IMR-90 (cell line): ENCODE results near the gene LRRC61. TPM values are rescaled to one million over a fixed set of nuclear protein-coding genes. Genes with fewer than 3 reads are reported as not detected.

Experiments used
- ATAC-seq: fragments of 200-7000 bp; cut with Tn5 transposase; 2 replicates; pipeline ENCODE4 v1.9.1; 2020; ENCODE audit warnings: low read depth, mild to moderate bottlenecking, moderate library complexity
- BruUV-seq: library from RNA; stranded (reverse); fragments of 400-500 nt; replicated peaks from 2 replicates; lab custom pipeline; 2021; lab: Mats Ljungman, UMichigan
- CTCF ChIA-PET: fragments of 300-600 bp; formaldehyde crosslinking; extraction: SDS; loops from one replicate; lab custom pipeline; 2021; ENCODE audit warnings: antibody characterized with exemption; lab: Yijun Ruan, JAX
- POLR2A ChIA-PET: fragments of 300-600 bp; sonication (Branson Sonifier 250); formaldehyde crosslinking; loops from one replicate; lab custom pipeline; 2022; ENCODE audit warnings: antibody characterized with exemption; ENCODE audit not compliant: unreplicated experiment; lab: Charles Lee
- DNase-seq: peaks from one replicate; pipeline ENCODE4 v3.0.0; 2013
- H2AFZ ChIP-seq: replicated peaks from 2 replicates; pipeline ENCODE3; 2013; ENCODE audit warnings: low read length, mild to moderate bottlenecking; ENCODE audit not compliant: poor library complexity
- H2AK5ac ChIP-seq: 2 replicates; pipeline ENCODE4 v1.6.1; 2013; ENCODE audit warnings: low read depth, low read length, inconsistent platforms
- H2AK9ac ChIP-seq: replicated peaks from 2 replicates; pipeline ENCODE3; 2013; ENCODE audit warnings: mild to moderate bottlenecking, low read depth, low read length, moderate library complexity; ENCODE audit not compliant: poor library complexity
- H2BK120ac ChIP-seq: 2 replicates; pipeline ENCODE4 v1.6.1; 2013; ENCODE audit warnings: low read depth, low read length, inconsistent platforms
- H2BK15ac ChIP-seq: 3 replicates; pipeline ENCODE4 v1.6.1; 2013; ENCODE audit warnings: low read depth, low read length, inconsistent platforms
- H2BK20ac ChIP-seq: 2 replicates; pipeline ENCODE4 v1.6.1; 2013; ENCODE audit warnings: low read depth, mild to moderate bottlenecking, inconsistent platforms, low read length, moderate library complexity
- H2BK5ac ChIP-seq: 2 replicates; pipeline ENCODE4 v1.6.1; 2013; ENCODE audit warnings: mild to moderate bottlenecking, low read depth, low read length, inconsistent platforms; ENCODE audit not compliant: poor library complexity, severe bottlenecking
- H3K14ac ChIP-seq: replicated peaks from 2 replicates; pipeline ENCODE4 v1.6.1; 2013; ENCODE audit warnings: low read depth, low read length, inconsistent platforms
- H3K18ac ChIP-seq: 2 replicates; pipeline ENCODE4 v1.6.1; 2013; ENCODE audit warnings: low read depth, low read length, control low read depth
- H3K23ac ChIP-seq: 2 replicates; pipeline ENCODE4 v1.6.1; 2013; ENCODE audit warnings: low read depth, low read length, inconsistent platforms
- H3K27ac ChIP-seq: 2 replicates; pipeline ENCODE4 v1.5.1; 2013; ENCODE audit warnings: mild to moderate bottlenecking, control low read depth, low read length; ENCODE audit not compliant: insufficient read depth
- H3K27me3 ChIP-seq: 2 replicates; pipeline ENCODE4 v1.6.1; 2013; ENCODE audit warnings: low read length; ENCODE audit not compliant: control insufficient read depth, insufficient read depth
- H3K36me3 ChIP-seq: 2 replicates; pipeline ENCODE4 v1.6.1; 2013; ENCODE audit warnings: low read length, mixed read lengths; ENCODE audit not compliant: control insufficient read depth, insufficient read depth
- H3K4ac ChIP-seq: 2 replicates; pipeline ENCODE4 v1.6.1; 2013; ENCODE audit warnings: low read depth, low read length, inconsistent platforms
- H3K4me1 ChIP-seq: 2 replicates; pipeline ENCODE4 v1.6.1; 2013; ENCODE audit warnings: low read length, mixed read lengths; ENCODE audit not compliant: control insufficient read depth, insufficient read depth
- H3K4me2 ChIP-seq: 2 replicates; pipeline ENCODE4 v1.6.1; 2013; ENCODE audit warnings: low read depth, mild to moderate bottlenecking, control low read depth, low read length, moderate library complexity
- H3K4me3 ChIP-seq: 2 replicates; pipeline ENCODE4 v1.5.1; 2013; ENCODE audit warnings: low read depth, mild to moderate bottlenecking, control low read depth, low read length, moderate library complexity; ENCODE audit not compliant: insufficient read depth
- H3K56ac ChIP-seq: 2 replicates; pipeline ENCODE4 v1.6.1; 2013; ENCODE audit warnings: low read length, inconsistent platforms; ENCODE audit not compliant: insufficient read depth; ENCODE audit errors: extremely low read depth
- H3K79me1 ChIP-seq, 2 experiments: 2 replicates each; pipeline ENCODE4 v1.6.1; 2013; ENCODE audit warnings: low read length in 2 of 2, inconsistent platforms in 1 of 2, low read depth in 1 of 2
- H3K9ac ChIP-seq: 2 replicates; pipeline ENCODE4 v1.6.1; 2013; ENCODE audit warnings: low read depth, low read length, control low read depth
- H3K9me1 ChIP-seq: 2 replicates; pipeline ENCODE4 v1.6.1; 2013; ENCODE audit warnings: low read length, inconsistent platforms; ENCODE audit not compliant: insufficient read depth
- H3K9me3 ChIP-seq: 2 replicates; pipeline ENCODE4 v1.6.1; 2013; ENCODE audit warnings: low read length; ENCODE audit not compliant: control insufficient read depth, insufficient read depth
- H4K20me1 ChIP-seq: 2 replicates; pipeline ENCODE4 v1.6.1; 2013; ENCODE audit warnings: low read length, inconsistent platforms; ENCODE audit not compliant: insufficient read depth
- H4K5ac ChIP-seq: 2 replicates; pipeline ENCODE4 v1.6.1; 2013; ENCODE audit warnings: mild to moderate bottlenecking, low read depth, low read length, control low read depth
- H4K8ac ChIP-seq, 2 experiments: 2 replicates each; pipeline ENCODE4 v1.6.1; 2013; ENCODE audit warnings: low read depth in 2 of 2, low read length in 2 of 2, control low read depth in 1 of 2, inconsistent platforms in 1 of 2
- H4K91ac ChIP-seq: 2 replicates; pipeline ENCODE4 v1.6.1; 2013; ENCODE audit warnings: low read depth, low read length, inconsistent platforms; ENCODE audit not compliant: insufficient read depth
- RFX5 ChIP-seq: IDR thresholded peaks from 2 replicates; pipeline ENCODE4 v1.8.0; 2012; ENCODE audit warnings: low read depth, mild to moderate bottlenecking, low read length, moderate library complexity
- WGBS, 2 experiments: methylation state at CpG; one replicate each; pipeline versions ENCODE4 v1.1.5 to v1.1.7; 2013; ENCODE audit warnings: missing lambda C conversion rate in 2 of 2; ENCODE audit not compliant: insufficient read length in 1 of 2; ENCODE audit errors: extremely low coverage in 2 of 2; 5-methylcytosine and 5-hydroxymethylcytosine counted together
- dilution Hi-C: fragments of 300-500 bp; cut with HindIII; formaldehyde crosslinking; loops from one replicate; pipeline ENCODE4 v1.14.3; 2018; ENCODE audit warnings: low sequenced_read_pairs; ENCODE audit not compliant: unreplicated experiment
- in situ Hi-C: fragments of 300-500 bp; cut with MboI; formaldehyde crosslinking; loops from 3 replicates; pipeline ENCODE4 v1.14.3; 2019; ENCODE audit warnings: low sequenced_read_pairs, inconsistent platforms, mixed read lengths
- intact Hi-C: fragments of 100-400 bp; cut with micrococcal nuclease; formaldehyde crosslinking; loops from 2 replicates; pipeline ENCODE4 v1.10.0; 2022
- polyA plus RNA-seq, 3 experiments: library from polyadenylated mRNA; depleted of rRNA; stranded (reverse); fragments of >200 nt; gene quantifications; 2 replicates each; pipeline ENCODE4 v1.2.3, GENCODE V29; 2012; ENCODE audit warnings: low replicate concordance in 1 of 3
- total RNA-seq: library from RNA; depleted of rRNA; stranded (reverse); fragments of >200 nt; gene quantifications from 2 replicates; pipeline ENCODE4 v1.2.3, GENCODE V29; 2012
- TF ChIP-seq, protein P1 (sequence below): conservative IDR thresholded peaks from 2 replicates; pipeline ENCODE4 v1.5.1; 2012; ENCODE audit warnings: mild to moderate bottlenecking, low read depth, low read length, improper control_type of control experiment

The LRRC61 gene
- total and polyA plus RNA-seq, 2 of the 4 experiments (the other 2 are of a cell fraction): 0.07 TPM; not detected in 1

DNA sequence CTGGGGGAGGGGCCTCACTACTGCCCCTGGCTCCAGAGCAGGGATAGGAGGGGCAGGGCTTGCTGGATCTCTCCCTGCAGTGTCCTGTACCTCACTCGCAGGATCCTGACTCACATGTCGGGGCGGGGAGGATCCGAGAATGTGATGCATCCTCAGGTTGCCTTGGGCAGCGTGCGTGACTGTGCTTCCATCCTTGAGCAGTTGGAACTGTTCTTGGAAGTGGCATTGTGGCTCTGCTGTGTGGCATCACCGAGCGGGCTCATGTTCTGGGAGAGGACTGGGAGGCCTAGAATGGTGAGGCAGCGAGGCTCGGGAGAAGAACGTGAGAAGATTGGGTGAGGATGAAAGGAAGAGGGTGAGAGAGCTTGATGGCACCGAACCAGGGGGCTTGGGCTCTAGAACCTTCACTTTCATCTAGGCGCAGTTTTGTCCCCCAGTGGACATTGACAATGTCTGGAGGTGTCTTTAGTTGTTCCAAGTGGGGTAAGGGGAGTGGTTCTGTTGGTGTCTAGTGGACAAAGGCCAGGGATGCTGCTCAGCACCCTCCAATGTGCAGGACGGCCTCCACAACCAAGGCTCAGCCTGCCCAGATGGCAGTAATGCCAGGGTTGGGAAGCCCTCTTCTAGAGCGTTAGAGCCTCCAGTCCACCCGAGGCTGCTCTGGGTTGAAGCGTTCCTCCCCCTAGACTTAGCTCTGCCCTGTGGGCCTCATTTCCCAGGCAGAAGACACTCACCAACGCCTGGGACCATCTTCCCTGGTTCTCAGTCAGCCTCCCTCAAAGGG is 9.9 kb downstream of the LRRC61 start:
- TF ChIP-seq, protein P1, sequence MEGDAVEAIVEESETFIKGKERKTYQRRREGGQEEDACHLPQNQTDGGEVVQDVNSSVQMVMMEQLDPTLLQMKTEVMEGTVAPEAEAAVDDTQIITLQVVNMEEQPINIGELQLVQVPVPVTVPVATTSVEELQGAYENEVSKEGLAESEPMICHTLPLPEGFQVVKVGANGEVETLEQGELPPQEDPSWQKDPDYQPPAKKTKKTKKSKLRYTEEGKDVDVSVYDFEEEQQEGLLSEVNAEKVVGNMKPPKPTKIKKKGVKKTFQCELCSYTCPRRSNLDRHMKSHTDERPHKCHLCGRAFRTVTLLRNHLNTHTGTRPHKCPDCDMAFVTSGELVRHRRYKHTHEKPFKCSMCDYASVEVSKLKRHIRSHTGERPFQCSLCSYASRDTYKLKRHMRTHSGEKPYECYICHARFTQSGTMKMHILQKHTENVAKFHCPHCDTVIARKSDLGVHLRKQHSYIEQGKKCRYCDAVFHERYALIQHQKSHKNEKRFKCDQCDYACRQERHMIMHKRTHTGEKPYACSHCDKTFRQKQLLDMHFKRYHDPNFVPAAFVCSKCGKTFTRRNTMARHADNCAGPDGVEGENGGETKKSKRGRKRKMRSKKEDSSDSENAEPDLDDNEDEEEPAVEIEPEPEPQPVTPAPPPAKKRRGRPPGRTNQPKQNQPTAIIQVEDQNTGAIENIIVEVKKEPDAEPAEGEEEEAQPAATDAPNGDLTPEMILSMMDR: no peak
- no peak for TF ChIP-seq RFX5
- Histone ChIP-seq H3K23ac (no peak overlapping the region), H4K8ac (no peak overlapping the region), H3K4ac (peak overlapping the region; percentile 39; the same call in 1 of the 2 replicates), H2AK9ac (no peak overlapping the region), H3K79me1 (no peaks in the 10 kb centered on the region), H3K4me3 (no peak overlapping the region), H3K4me1 (peaks cover 13% of the 10 kb centered on the region), H3K36me3 (no peaks in the 10 kb centered on the region), H3K27ac (no peak overlapping the region), H3K9me1 (peaks cover 7% of the 10 kb centered on the region; the same call in 1 of the 2 replicates), H3K4me2 (no peak overlapping the region), H2AFZ (peak overlapping the region; percentile 32), H2BK5ac (no peak overlapping the region), H3K27me3 (no peaks in the 10 kb centered on the region), H2BK20ac (no peak overlapping the region), H3K9ac (no peak overlapping the region), H4K20me1 (no peaks in the 10 kb centered on the region), H3K56ac (no peak overlapping the region), H3K18ac (no peak overlapping the region; the same call in 1 of the 2 replicates), H3K9me3 (no peaks in the 10 kb centered on the region), H2AK5ac (peak overlapping the region; percentile 54), H4K91ac (0 out of 2 replicates have a peak overlapping the region, but pooled peaks have one; percentile 85), H2BK120ac (peak overlapping the region; percentile 37; the same call in 1 of the 2 replicates), H2BK15ac (peak overlapping the region; percentile 16; the same call in 1 of the 3 replicates), H3K14ac (no peak overlapping the region), H4K5ac (no peak overlapping the region)
- BruUV-seq: no TSS peak
- ATAC-seq: no peak
- intact Hi-C loops: no loop called here
- DNase-seq: no peak
- WGBS, 2 experiments: 93% methylated on average over 6 of the region's 18 CpGs; no CpG with 5 or more reads in 1 of the 2 experiments
- dilution Hi-C loops: no loop called here
- ChIA-PET POLR2A (no interaction called here), CTCF (no interaction called here)
- in situ Hi-C loops: no loop called here
